Mesendoderm (in vitro differentiated cells): ENCODE data around the gene DCC.

Experiments
- DNase-seq: peaks from one replicate; pipeline ENCODE4 v3.0.0; 2013
- H2AK5ac ChIP-seq: 2 replicates; pipeline ENCODE4 v1.6.1; 2013; ENCODE audit warnings: low read length, inconsistent platforms
- H2BK120ac ChIP-seq: 2 replicates; pipeline ENCODE4 v1.6.1; 2013; ENCODE audit warnings: low read depth, mild to moderate bottlenecking, low read length, moderate library complexity, mixed read lengths
- H2BK15ac ChIP-seq: replicated peaks from 2 replicates; pipeline ENCODE4 v1.6.1; 2013; ENCODE audit warnings: low read depth, mild to moderate bottlenecking, moderate library complexity
- H2BK5ac ChIP-seq: 2 replicates; pipeline ENCODE4 v1.6.1; 2013; ENCODE audit warnings: low read length, inconsistent platforms
- H3K18ac ChIP-seq: 2 replicates; pipeline ENCODE4 v1.6.1; 2013; ENCODE audit warnings: mild to moderate bottlenecking, low read length, mixed read lengths
- H3K23ac ChIP-seq: one replicate; pipeline ENCODE4 v1.6.1; 2013; ENCODE audit warnings: low read length
- H3K27ac ChIP-seq: 2 replicates; pipeline ENCODE4 v1.5.1; 2013; ENCODE audit warnings: low read depth, mild to moderate bottlenecking, inconsistent platforms, low read length, moderate library complexity
- H3K27me3 ChIP-seq: 2 replicates; pipeline ENCODE4 v1.6.1; 2013; ENCODE audit warnings: low read length, control low read depth, mild to moderate bottlenecking, inconsistent platforms; ENCODE audit not compliant: insufficient read depth, poor library complexity
- H3K36me3 ChIP-seq: 2 replicates; pipeline ENCODE4 v1.6.1; 2013; ENCODE audit warnings: low read length, inconsistent platforms; ENCODE audit not compliant: control insufficient read depth, insufficient read depth
- H3K4ac ChIP-seq: one replicate; pipeline ENCODE4 v1.6.1; 2013; ENCODE audit warnings: low read depth, mild to moderate bottlenecking, low read length, moderate library complexity
- H3K4me1 ChIP-seq: 2 replicates; pipeline ENCODE4 v1.6.1; 2013; ENCODE audit warnings: low read depth, low read length, inconsistent platforms; ENCODE audit not compliant: control insufficient read depth
- H3K4me2 ChIP-seq: 2 replicates; pipeline ENCODE4 v1.6.1; 2013; ENCODE audit warnings: low read length
- H3K4me3 ChIP-seq: 2 replicates; pipeline ENCODE4 v1.5.1; 2013; ENCODE audit warnings: mild to moderate bottlenecking, low read length
- H3K56ac ChIP-seq: one replicate; pipeline ENCODE4 v1.6.1; 2013; ENCODE audit warnings: low read length
- H3K79me1 ChIP-seq: 2 replicates; pipeline ENCODE4 v1.6.1; 2013; ENCODE audit warnings: low read length, inconsistent platforms
- H3K79me2 ChIP-seq: 2 replicates; pipeline ENCODE4 v1.6.1; 2013; ENCODE audit warnings: mild to moderate bottlenecking, low read length; ENCODE audit not compliant: control insufficient read depth, insufficient read depth
- H3K9ac ChIP-seq: 2 replicates; pipeline ENCODE4 v1.6.1; 2013; ENCODE audit warnings: low read length, inconsistent platforms
- H4K5ac ChIP-seq: one replicate; pipeline ENCODE4 v1.6.1; 2013; ENCODE audit warnings: low read length
- H4K8ac ChIP-seq: one replicate; pipeline ENCODE4 v1.6.1; 2013; ENCODE audit warnings: low read depth, mild to moderate bottlenecking, control low read depth, low read length, moderate library complexity
- WGBS: extraction: QIAGEN DNeasy Blood & Tissue Kit; methylation state at CpG from one replicate; pipeline ENCODE4 v1.1.7; 2013; ENCODE audit warnings: low lambda C conversion rate, missing lambda C conversion rate; ENCODE audit not compliant: insufficient coverage; ENCODE audit errors: extremely low coverage; 5-methylcytosine and 5-hydroxymethylcytosine counted together

The DCC gene

DNA sequence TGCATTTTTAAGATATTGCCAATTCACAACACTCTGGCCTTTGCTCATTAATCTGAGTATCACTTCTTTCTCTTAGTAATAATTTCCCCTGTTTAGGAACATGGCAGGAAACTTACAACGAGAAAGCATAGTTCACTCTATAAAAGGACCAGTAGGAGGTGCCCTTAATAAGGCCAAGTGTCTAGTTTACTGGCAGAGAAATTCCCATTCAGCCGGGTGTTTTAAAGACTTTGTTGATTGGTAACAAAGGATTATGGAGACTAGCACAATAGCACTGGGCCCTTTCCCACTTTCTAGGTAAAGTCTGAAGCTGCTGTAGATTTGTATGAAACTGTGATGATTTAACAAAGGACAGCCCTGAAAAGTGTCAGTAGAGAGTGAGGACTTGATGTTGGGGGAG is 3.1 kb downstream of the DCC start:
- Histone ChIP-seq H3K4ac (no peak overlapping the region), H3K4me1 (no peaks in the 10 kb centered on the region), H3K18ac (no peak overlapping the region), H3K79me1 (no peaks in the 10 kb centered on the region), H3K9ac (no peak overlapping the region), H3K4me2 (no peak overlapping the region), H3K27me3 (peaks cover 18% of the 10 kb centered on the region), H3K36me3 (no peaks in the 10 kb centered on the region), H4K8ac (no peak overlapping the region), H3K4me3 (no peak overlapping the region), H3K79me2 (no peaks in the 10 kb centered on the region), H2AK5ac (no peak overlapping the region), H4K5ac (no peak overlapping the region), H3K27ac (no peak overlapping the region), H2BK5ac (no peak overlapping the region), H2BK120ac (no peak overlapping the region), H3K56ac (no peak overlapping the region), H3K23ac (no peak overlapping the region), H2BK15ac (no peak overlapping the region)
- WGBS, result no CpG with 5 or more reads among the region's 2 CpGs
- peak; percentile 65 for DNase-seq

DNA sequence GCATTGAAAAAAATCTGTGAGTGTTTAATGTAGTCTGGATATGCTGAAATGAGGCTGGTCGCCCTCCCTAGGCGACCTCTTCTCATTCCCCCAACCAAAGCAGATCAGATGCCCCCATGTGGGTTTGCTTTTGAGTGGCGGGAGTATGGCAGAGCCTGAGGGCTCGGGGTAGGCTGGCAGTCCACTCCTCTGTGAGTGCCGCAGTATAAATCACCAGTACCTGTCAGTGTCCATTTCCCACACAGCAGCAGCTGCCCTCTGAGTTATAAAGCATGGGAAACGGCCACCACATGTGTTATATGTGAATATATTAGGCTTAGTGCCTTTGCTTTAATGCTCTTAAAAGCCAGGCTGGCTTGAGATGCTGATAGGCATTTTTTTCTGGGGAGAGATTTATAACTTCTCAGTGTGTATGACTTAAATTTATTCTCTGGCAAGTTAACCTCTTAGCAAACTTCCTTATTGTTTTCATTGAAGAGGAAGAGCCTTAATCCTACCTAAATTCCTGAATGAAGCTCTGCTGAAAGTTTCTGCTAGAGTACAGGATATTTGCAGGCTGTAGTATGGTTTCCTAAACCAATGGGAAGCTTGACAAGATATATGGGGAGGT is 3.8 kb downstream of the DCC start:
- H4K5ac ChIP-seq, result no peak overlapping the region
- no peak overlapping the region for H3K4ac ChIP-seq
- H4K8ac ChIP-seq, result no peak overlapping the region
- WGBS, result no CpG with 5 or more reads among the region's 6 CpGs
- peak overlapping the region; percentile 72 for H3K18ac ChIP-seq
- H3K4me1 ChIP-seq, result no peaks in the 10 kb centered on the region
- no peak overlapping the region for H3K4me3 ChIP-seq
- no peaks in the 10 kb centered on the region for H3K79me2 ChIP-seq
- no peaks in the 10 kb centered on the region for H3K36me3 ChIP-seq
- no peak overlapping the region for H3K4me2 ChIP-seq
- H3K27ac ChIP-seq, result no peak overlapping the region
- no peak overlapping the region for H2BK120ac ChIP-seq
- no peak for DNase-seq
- no peaks in the 10 kb centered on the region for H3K79me1 ChIP-seq
- H2BK15ac ChIP-seq, result no peak overlapping the region
- H3K27me3 ChIP-seq, result peaks cover 18% of the 10 kb centered on the region
- no peak overlapping the region for H3K23ac ChIP-seq
- no peak overlapping the region for H2AK5ac ChIP-seq
- H3K56ac ChIP-seq, result no peak overlapping the region
- H2BK5ac ChIP-seq, result no peak overlapping the region
- no peak overlapping the region for H3K9ac ChIP-seq

DNA sequence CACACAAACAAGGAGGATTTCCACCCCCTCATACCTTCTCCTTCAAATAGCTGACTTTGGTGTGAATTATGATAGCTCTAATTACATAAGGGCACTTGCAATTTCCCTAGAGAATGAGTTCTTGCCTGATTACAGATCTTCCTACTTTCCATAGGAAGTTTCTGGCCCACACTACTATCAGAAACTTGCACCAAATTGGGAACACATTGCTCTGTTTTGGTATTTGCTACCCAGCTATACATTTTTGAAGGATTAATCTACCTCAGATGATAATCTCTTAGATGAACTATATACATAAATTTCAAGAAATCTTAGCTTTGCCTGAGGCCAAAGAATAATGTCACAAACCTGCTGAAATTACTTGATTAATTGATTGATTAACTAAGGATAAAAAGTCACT is 4.9 kb downstream of the DCC start:
- Histone ChIP-seq H2BK15ac (no peak overlapping the region), H4K8ac (no peak overlapping the region), H3K23ac (no peak overlapping the region), H3K4ac (no peak overlapping the region), H3K27me3 (peaks cover 14% of the 10 kb centered on the region), H3K9ac (no peak overlapping the region), H3K4me3 (no peak overlapping the region), H4K5ac (no peak overlapping the region), H2AK5ac (no peak overlapping the region), H3K79me1 (no peaks in the 10 kb centered on the region), H3K36me3 (no peaks in the 10 kb centered on the region), H2BK5ac (no peak overlapping the region), H3K4me1 (no peaks in the 10 kb centered on the region), H3K4me2 (no peak overlapping the region), H3K79me2 (no peaks in the 10 kb centered on the region), H3K27ac (no peak overlapping the region), H3K18ac (no peak overlapping the region), H3K56ac (no peak overlapping the region), H2BK120ac (no peak overlapping the region)
- no peak for DNase-seq

DNA sequence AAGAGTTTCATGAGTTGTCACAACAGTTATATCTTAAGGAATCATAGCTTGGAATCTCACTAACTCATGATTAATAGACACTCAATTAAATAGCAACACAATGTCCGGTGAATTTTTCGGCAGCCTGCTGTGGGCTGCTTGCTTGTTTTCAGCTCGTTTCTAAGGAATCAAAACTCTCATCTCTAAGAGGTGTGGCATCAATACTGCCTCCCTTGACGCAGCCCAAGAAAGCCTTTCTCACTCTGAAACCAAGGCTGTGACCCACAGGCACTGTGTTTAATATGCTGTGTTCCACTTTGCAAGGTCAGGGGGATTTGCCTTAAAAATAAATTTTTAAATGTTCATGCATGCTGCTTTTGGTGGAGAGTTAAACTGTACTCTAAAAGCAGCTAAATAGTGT is 5.4 kb downstream of the DCC start:
- Histone ChIP-seq H3K27me3 (peaks cover 12% of the 10 kb centered on the region), H3K4me3 (no peak overlapping the region)
- WGBS, result no CpG with 5 or more reads among the region's 4 CpGs

DNA sequence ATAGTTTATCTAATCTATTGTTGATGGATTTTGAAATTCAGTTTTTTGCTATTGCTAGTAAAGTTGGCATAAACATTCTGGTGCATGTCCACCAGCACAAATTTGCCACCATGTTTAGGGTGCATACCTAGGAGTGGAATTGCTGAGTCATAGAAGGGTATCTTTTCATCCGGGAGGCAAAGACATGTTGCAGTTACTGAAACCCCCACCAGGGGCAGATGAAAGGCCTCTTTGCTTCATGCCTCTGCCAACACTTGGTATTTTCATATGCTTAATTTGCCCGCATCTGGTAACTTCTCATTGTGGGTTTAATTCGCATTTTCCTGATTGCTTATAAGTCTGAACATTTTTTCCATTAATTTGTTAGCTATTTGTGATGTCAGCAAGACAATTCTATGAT is 8.2 kb downstream of the DCC start:
- Histone ChIP-seq H3K4me1 (no peaks in the 10 kb centered on the region), H3K36me3 (no peaks in the 10 kb centered on the region), H3K56ac (no peak overlapping the region), H3K27me3 (no peaks in the 10 kb centered on the region), H2BK15ac (no peak overlapping the region), H2BK5ac (no peak overlapping the region), H3K4me3 (no peak overlapping the region), H3K79me2 (no peaks in the 10 kb centered on the region), H3K4ac (no peak overlapping the region), H4K8ac (no peak overlapping the region), H3K23ac (no peak overlapping the region), H3K27ac (no peak overlapping the region), H2BK120ac (no peak overlapping the region), H2AK5ac (no peak overlapping the region), H3K4me2 (no peak overlapping the region), H3K9ac (no peak overlapping the region), H4K5ac (no peak overlapping the region), H3K18ac (no peak overlapping the region), H3K79me1 (no peaks in the 10 kb centered on the region)
- WGBS, result no CpG with 5 or more reads among the region's 3 CpGs
- DNase-seq, result peak; percentile 74

More for the DNA sequence above, 5.4 kb downstream of the DCC start:
- H3K27ac ChIP-seq, result no peak overlapping the region
- no peak overlapping the region for H3K4ac ChIP-seq
- H3K23ac ChIP-seq, result no peak overlapping the region
- H2AK5ac ChIP-seq, result no peak overlapping the region
- H4K5ac ChIP-seq, result no peak overlapping the region
- H3K4me1 ChIP-seq, result no peaks in the 10 kb centered on the region
- H2BK120ac ChIP-seq, result no peak overlapping the region
- H2BK15ac ChIP-seq, result no peak overlapping the region
- no peaks in the 10 kb centered on the region for H3K79me1 ChIP-seq
- H3K9ac ChIP-seq, result no peak overlapping the region
- no peaks in the 10 kb centered on the region for H3K79me2 ChIP-seq
- no peak overlapping the region for H4K8ac ChIP-seq
- no peaks in the 10 kb centered on the region for H3K36me3 ChIP-seq
- DNase-seq, result no peak
- no peak overlapping the region for H3K18ac ChIP-seq
- H3K56ac ChIP-seq, result no peak overlapping the region
- H2BK5ac ChIP-seq, result no peak overlapping the region
- H3K4me2 ChIP-seq, result no peak overlapping the region

DNA sequence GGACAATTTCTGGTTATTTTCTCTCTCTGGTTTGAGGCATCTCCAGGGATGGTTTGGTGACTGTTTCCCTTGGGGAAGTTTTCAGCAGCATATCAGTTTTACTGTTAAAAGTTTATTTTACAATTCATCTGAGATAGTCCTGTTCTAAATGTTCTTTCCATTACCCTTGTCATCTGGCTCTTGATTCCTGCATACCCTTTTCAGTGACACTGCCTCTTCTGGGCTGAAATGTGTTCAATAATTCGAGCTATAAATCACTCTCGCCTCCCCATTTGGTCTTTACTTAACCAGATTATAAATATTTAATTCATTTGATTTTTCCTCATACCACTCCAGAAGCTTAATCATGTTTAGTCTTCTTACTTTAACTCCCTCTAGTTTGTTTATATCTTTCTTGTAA is 9.5 kb downstream of the DCC start:
- H3K79me1 ChIP-seq, result no peaks in the 10 kb centered on the region
- no peak overlapping the region for H3K23ac ChIP-seq
- no peak overlapping the region for H3K56ac ChIP-seq
- no CpG with 5 or more reads among the region's 2 CpGs for WGBS
- H3K4me1 ChIP-seq, result no peaks in the 10 kb centered on the region
- H3K79me2 ChIP-seq, result no peaks in the 10 kb centered on the region
- no peak overlapping the region for H3K4me2 ChIP-seq
- H4K5ac ChIP-seq, result no peak overlapping the region
- H3K36me3 ChIP-seq, result no peaks in the 10 kb centered on the region
- no peak overlapping the region for H3K9ac ChIP-seq
- H2AK5ac ChIP-seq, result no peak overlapping the region
- no peak for DNase-seq
- H3K4me3 ChIP-seq, result no peak overlapping the region
- no peak overlapping the region for H4K8ac ChIP-seq
- no peak overlapping the region for H3K27ac ChIP-seq
- no peak overlapping the region for H3K18ac ChIP-seq
- H2BK15ac ChIP-seq, result peak overlapping the region; percentile 45
- H3K27me3 ChIP-seq, result no peaks in the 10 kb centered on the region
- no peak overlapping the region for H2BK120ac ChIP-seq
- no peak overlapping the region for H2BK5ac ChIP-seq
- H3K4ac ChIP-seq, result no peak overlapping the region
